T1000 (cell line): ENCODE measurements around the gene EXOC5.
"Not testable (repeated sequence)": the region's sequence is repeated elsewhere in the genome, so short reads cannot be mapped to it uniquely, and the experiment has no call there.

Experiments
- DNase-seq: peaks from one replicate; lab custom pipeline; 2025; ENCODE audit warnings: mixed read lengths; lab: John Stamatoyannopoulos, UW

EXOC5 gene

DNA sequence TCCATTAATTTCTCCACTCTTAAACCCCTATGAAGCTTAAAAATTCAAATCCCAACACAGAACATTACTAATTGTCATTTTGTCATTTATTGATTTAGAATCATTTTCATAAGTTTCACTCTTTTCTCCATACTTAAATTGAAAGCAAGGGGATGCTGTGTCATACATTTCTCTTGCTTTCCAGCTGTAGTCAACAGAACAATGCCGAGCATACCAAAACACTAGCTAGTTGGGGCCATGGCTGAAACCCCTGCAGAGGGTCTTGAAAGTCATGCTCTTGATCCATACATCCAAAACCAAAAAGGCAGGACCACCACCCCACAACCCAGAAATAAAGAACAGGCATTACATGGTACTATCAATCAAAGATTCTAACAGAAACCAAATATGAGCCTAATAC is 9.0 kb downstream of the EXOC5 start:
- DNase-seq, result no peak

DNA sequence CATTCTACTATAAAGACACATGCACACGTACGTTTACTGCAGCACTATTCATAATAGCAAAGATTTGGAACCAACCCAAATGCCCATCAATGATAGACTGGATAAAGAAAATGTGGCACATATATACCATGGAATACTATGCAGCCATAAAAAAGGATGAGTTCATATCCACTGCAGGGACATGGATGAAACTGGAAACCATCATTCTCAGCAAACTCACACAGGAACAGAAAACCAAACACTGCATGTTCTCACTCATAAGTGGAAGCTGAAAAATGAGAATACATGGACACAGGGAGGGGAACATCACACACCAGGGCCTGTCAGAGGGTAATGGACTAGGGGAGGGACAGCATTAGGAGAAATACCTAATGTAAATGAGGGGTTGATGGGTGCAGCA is 10.5 kb downstream of the EXOC5 start:
- DNase-seq, result not testable (repeated sequence)

DNA sequence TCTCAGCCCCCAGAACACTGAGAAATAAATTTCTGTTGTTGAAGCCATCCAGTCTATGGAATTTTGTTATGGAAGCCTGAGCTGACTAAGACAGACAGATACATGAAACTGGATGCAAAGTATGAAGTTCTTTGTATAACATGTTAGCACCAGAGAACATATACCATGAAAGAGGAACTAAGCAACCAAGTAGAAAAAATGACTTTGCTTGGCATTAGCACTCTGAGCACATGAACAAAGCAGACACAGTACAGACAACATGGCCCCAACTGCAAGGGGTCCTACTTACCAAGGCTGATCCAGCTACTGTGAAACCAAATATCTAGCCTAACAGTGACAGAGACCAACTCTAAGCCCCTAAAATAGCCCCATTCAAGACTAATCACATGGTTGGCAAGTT is 13.8 kb downstream of the EXOC5 start:
- DNase-seq, result no peak

DNA sequence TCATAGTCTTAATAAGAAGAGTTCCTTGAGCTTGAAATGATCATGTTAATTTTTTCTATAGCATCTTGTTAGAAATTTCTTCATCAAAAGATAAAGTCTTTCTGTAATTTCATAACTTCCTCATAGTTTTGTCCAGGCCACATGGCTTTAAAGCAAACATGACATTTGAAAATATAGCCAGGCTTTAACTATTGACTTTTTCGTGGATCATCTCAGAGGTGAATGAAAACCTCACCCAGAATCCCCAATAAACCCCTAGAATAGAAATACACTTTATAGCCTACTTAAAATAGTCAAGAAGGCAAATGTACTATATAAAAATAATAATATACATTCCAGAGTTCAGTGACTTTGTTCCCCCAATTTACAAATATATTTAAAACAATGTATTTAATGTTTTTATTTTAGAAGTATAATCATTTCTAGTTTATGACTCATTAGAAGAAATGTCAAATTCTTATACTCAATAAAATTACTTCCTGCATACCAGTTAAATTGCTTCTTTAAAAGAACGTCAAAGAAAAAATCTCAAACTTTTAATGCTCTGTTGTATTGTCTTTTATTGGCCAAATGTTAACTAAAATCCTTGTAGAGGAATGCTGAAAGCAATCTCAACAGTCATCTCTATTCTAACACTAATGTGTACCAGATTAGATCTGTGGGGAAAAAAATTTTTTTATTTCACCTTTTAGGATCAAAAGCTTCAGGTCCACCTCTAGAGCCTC is 21.6 kb downstream of the EXOC5 start:
- no peak for DNase-seq

DNA sequence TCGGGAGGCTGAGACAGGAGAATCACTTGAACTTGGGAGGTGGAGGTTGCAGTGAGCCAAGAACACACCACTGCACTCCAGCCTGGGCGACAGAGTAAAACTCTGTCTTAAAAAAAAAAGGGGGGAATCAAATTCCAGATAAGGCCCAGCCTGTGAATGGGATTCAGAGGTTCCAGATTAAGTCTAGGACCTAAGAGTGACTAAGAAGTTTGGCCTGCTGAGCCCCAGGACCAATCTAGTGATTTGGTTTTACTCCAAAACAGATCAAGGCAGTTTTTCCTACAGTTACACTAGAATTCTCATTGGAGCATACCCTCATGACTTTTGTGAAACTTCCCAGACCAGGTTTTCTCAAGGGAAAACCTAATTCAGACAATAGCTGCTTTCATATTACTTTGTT is 22.8 kb downstream of the EXOC5 start:
- DNase-seq, result no peak

DNA sequence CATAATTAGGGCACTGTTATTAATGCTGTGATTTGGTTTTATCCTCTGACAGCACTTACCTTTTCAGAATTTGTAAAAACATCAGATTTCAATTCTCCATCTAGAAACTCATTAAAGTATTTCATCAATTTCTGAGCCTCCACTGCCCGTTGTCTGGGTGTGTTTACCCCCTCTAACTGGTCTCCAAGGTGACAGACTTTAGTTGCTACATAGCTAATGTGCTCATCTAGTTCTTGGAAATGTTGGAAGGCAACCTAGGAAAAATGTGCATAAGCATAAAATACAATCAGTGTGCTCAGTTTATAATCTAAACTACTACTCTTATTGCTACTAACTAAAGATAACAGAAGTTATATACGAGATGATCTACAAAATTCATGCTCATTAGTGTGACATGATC is 24.6 kb downstream of the EXOC5 start:
- DNase-seq, result no peak

GRCh38 chr14:57243320-57243719 is 25.4 kb downstream of the EXOC5 start:
- no peak for DNase-seq

GRCh38 chr14:57240115-57240514 is 28.6 kb downstream of the EXOC5 start:
- not testable (repeated sequence) for DNase-seq

DNA sequence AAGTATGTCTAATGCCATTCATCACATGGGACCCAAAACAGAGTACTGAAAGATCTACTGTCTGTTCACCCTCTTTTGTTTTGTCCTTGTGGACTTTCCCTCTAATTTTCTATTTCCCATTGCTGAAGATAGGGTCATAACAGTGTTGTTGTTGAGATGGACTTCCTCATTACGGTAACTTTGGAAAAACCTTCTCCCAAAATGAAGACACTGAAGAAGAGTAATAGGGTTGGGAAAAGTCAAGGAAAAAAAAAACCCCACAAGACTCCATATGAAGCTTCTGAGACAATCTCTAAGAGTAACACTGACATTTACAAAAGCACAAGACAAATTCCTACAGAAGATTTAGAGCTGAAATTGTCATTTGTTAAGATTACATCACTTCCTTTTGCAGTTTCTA is 36.7 kb downstream of the EXOC5 start:
- no peak for DNase-seq

- DNase-seq, result not testable (repeated sequence)
Measured at GRCh38 chr14:57228320-57228719, 40.4 kb downstream of the EXOC5 start.

DNA sequence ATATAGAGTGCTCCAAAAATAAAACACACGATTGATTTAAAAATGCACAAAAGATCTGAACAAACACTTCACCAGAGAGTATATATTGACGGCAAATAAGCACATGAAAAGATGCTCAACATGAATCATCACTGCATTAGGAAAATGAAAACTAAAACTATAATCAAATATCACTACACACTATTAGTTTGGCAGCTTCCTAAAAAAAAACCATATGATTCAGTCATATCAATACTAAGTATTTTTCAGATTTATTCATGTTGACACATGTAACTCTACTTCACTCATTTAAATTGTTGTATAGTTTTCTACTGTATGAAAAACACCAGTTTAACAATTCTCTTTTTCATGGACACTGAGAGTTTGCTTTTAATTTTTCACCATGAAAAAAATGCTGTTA is 41.6 kb downstream of the EXOC5 start:
- DNase-seq, result no peak

- DNase-seq, result no peak
Measured at GRCh38 chr14:57221931-57222330, 46.8 kb downstream of the EXOC5 start.

GRCh38 chr14:57212919-57213318 is 55.8 kb downstream of the EXOC5 start:
- DNase-seq, result no peak

DNA sequence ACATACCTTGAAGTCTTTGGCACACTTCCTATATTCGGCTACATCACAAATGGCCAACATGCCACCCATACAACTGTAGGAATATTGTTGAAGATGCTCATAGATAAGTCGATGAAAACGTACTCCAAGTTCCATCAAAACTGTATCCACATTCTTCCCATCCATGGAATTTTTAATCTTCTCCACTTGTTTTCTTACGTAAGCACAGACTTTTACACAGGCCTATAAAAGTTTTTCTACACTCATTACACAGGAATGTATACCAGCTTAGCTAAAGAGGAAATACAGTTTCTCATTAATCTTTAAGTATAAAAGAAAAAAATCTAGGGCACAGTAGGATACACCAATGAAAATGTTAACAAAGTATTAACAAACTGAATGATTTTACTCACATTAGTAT is 59.1 kb downstream of the EXOC5 start:
- no peak for DNase-seq

DNA sequence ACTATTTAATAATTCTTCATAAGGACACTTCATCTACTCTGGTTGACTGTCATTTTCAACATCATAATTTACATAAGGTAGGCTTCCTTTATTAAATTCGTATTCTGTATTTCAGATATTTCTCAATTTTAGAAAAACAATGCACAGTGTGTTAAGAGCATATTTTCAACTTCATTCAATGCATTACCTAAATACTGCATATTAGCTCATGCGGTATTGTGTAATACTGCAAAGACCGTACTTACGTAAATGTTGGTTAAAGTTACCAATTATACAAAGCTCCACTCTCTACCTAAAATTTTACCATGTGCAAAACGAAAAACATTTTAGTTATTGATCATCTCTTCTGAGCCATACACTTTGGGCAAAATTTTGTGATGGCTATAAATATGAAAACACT is 62.8 kb downstream of the EXOC5 start:
- no peak for DNase-seq

DNA sequence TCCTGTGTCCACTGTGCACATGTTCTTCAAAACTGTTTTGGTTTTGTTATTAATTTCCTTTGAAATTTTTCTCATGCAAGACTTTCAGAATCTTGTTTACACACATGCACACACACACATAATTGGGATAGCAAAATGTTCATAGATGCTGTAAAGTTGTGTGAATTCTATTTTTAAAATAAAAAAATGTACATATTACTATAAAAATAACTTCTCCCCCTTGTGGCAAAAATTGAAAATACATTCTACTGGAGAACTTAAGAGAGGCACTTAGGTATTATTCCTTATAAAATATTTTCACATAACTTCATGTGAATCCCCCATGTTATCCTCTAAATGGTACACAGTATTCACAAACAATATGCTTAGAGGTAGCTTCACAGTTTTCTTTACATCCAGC is 66.0 kb downstream of the EXOC5 start:
- DNase-seq, result not testable (repeated sequence)

- DNase-seq, result no peak
Measured at GRCh38 chr14:57199921-57200320, 68.8 kb downstream of the EXOC5 start.

DNA sequence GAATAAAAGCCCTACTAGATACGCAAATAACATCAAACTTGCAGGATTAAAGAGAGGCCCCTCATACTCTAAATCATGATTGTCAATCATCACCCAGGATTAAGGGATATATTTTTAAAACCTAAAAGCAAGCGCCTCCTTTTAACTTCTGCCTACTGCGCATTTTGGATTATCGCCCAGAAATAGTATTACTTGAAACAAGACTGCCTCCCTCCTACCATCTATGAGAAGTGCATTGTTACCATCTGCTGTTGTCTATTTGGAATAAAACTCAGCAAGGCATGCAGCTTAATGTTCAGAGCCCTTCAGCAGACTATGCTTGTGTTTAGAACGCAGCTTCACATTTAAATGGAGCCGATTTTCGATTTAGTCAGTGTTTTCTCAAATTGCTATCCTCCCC is 79.6 kb downstream of the EXOC5 start:
- DNase-seq, result no peak

DNA sequence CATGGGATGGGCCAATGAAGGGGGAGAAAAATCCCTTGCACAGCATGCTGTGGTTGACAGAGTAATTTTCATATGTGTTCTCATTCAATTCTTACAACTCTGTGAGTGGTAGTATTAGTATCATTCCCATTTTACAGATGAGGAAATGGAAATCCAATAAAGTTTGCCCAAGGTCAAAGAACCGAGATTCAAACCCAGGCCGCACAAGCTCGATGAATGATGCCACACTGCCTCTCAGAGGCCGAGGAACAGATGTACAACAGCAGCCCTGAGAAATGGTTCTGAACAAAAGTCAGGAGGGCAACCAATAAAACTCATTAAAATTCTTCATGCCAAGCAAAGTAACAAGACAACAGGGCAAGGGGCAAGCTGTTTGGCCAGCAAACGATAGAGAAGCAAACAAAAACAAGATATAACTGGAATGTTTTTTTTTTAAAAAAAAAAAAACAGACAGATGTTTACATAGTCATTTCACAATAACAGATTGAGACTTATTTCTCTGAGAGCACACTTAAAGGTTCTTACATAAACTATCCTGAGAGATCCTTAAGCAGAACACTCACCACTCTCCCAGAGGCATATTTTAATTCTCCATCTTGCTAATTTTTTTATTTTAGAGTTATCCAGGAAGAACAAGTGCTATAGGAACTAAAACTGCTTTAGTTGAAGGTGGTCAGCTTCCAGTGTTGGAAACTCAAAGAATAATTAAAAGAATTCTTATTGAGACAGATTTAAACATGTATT is 85.8 kb downstream of the EXOC5 start:
- no peak for DNase-seq

GRCh38 chr14:57179273-57179672 is 89.4 kb downstream of the EXOC5 start:
- no peak for DNase-seq

DNA sequence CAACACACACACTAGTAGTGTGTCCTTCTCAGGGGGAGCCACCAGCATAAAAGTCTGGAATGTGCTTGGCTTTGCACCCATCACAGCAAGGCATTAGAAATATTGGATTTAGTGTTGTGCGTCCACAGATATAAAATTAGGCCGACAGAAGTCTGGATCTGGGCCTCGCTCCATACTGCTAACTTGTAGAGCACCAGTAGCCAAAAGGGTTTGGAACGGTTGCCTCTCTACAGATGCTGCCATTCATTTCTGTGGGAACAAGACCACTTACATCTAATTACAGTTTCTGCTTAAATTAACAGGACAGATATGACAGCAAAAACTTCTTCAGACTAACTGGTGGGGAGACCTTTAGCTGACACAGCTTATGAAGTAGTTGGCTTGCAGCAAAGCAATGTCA is 94.2 kb downstream of the EXOC5 start:
- no peak for DNase-seq

GRCh38 chr14:57171903-57172302 is 96.8 kb downstream of the EXOC5 start:
- no peak for DNase-seq

GRCh38 chr14:57171363-57171762 is 97.3 kb downstream of the EXOC5 start:
- no peak for DNase-seq

DNA sequence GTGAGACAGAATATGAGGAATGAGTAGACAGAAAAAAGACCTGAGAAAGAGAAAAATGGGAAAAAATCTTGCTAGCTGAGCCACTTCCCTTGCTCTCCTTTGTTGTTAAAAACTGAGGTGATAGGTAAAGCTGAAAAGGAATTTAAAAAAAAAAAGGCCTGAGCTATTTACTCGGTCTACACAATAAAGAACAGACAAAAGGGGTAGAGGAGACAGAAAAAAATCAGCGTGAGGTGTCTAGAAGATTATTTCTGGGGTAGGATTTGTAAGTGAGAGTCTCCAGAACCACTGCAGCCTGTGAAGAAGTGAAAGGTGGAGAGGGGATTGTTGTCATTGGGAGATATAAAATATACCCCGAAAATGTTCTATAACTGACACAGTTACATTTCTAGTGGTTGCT is 98.8 kb downstream of the EXOC5 start:
- DNase-seq, result no peak
